Gastrocnemius medialis (tissue), 4 donors: ENCODE data around the gene MRGPRD. TPM values are rescaled to one million over a fixed set of nuclear protein-coding genes. Genes with fewer than 3 reads are reported as not detected.

Source experiments
- ATAC-seq, 2 donors: fragments of 150-250 bp; one replicate each; pipeline ENCODE4 v1.9.1; 2016
- DNase-seq, 2 donors: peaks; one replicate each; pipeline ENCODE4 v3.0.0-alpha.2; 2019
- H3K27ac ChIP-seq, 4 donors: fragments of 200-600 bp; sonication (generic); 1 replicate in 1 of 4; 2 replicates in 3 of 4; pipeline ENCODE4 v1.5.1; 2016 to 2018; ENCODE audit warnings: mild to moderate bottlenecking in 2 of 4, moderate library complexity in 1 of 4
- H3K27me3 ChIP-seq, 3 donors: fragments of 200-600 bp; sonication (generic) in 2 of 3; 1 replicate in 1 of 3; 2 replicates in 2 of 3; pipeline versions ENCODE4 v1.5.1 to v1.6.0; 2016 to 2019; ENCODE audit warnings: mild to moderate bottlenecking in 1 of 3, moderate library complexity in 1 of 3
- H3K36me3 ChIP-seq, 2 donors: fragments of 200-600 bp; sonication (generic) in 1 of 2; one replicate each; pipeline ENCODE4 v1.5.1; 2017 to 2018
- H3K4me1 ChIP-seq, 2 donors: fragments of 200-600 bp; sonication (generic) in 1 of 2; one replicate each; pipeline ENCODE4 v1.5.1; 2016 to 2017; ENCODE audit warnings: mild to moderate bottlenecking in 2 of 2
- H3K4me3 ChIP-seq, 4 donors: fragments of 200-600 bp; sonication (generic) in 3 of 4; 1 replicate in 1 of 4; 2 replicates in 3 of 4; pipeline ENCODE4 v1.5.1; 2016 to 2019; ENCODE audit warnings: mild to moderate bottlenecking in 2 of 4
- H3K9me3 ChIP-seq, 3 donors: fragments of 200-600 bp; sonication (generic) in 2 of 3; 1 replicate in 1 of 3; 2 replicates in 2 of 3; pipeline ENCODE4 v1.5.1; 2016 to 2019
- POLR2A ChIP-seq, 2 donors: fragments of 450-650 bp; IDR thresholded peaks; one replicate each; pipeline ENCODE4 v1.6.1; 2017; ENCODE audit warnings: antibody characterized with exemption in 2 of 2, mild to moderate bottlenecking in 2 of 2, moderate library complexity in 2 of 2
- in situ Hi-C, 4 donors: fragments of 200-750 bp; cut with MboI; loops; one replicate each; pipeline versions ENCODE4 v1.15.0 to v1.8.0; 2017; ENCODE audit warnings: low sequenced_read_pairs in 4 of 4
- intact Hi-C: fragments of 100-400 bp; cut with DNase I; formaldehyde crosslinking; loops from one replicate; pipeline ENCODE4 v1.15.1; 2023; ENCODE audit warnings: low total_unique reads
- total RNA-seq, 4 donors: library from RNA; depleted of rRNA; stranded (reverse); fragments of >200 nt; gene quantifications; one replicate each; pipeline versions ENCODE4 v1.1.0 to v1.2.3, GENCODE V29; 2016
- TF ChIP-seq, protein P1 (sequence below), 5 experiments: fragments of 450-650 bp in 3 of 5; fragments of 200-600 bp in 2 of 5; sonication (generic) in 2 of 5; IDR thresholded peaks in 4 of 5; conservative IDR thresholded peaks in 1 of 5; 1 replicate in 4 of 5; 2 replicates in 1 of 5; pipeline ENCODE4 v1.5.1; 2016 to 2019; ENCODE audit warnings: antibody characterized with exemption in 5 of 5, mild to moderate bottlenecking in 3 of 5, moderate library complexity in 3 of 5

MRGPRD gene
- total RNA-seq, 4 donors from 2014 or later = not detected

DNA sequence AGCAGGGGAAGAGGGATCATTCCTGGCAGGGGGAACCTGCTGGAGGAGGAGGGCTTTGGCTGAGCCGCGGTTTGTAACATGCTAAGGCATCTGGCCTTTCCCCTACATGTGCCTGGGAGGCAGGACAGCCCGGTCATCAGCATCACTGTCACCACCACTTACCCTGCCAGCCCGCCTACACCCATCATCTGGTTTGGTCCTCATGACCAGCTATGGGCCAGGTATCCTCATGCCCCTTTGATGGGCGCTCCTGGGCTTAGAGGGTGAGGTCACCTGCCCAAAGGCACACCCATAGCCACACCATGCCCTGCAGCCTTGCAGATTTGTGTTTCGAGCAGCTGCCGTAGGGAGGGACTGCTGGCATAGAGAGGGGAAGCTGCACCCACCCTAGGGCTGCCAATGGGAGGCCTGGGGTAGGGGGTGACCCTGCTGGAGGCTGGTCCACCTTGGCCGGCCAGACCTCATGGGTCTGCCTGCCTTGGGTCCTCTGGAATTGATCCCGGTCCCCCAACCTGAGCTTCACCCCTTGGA, 29.6 kb upstream of the MRGPRD start:
- ATAC-seq (no peak), DNase-seq (no peak)
- in situ Hi-C loops = no loop called here
- TF ChIP-seq, protein P1, sequence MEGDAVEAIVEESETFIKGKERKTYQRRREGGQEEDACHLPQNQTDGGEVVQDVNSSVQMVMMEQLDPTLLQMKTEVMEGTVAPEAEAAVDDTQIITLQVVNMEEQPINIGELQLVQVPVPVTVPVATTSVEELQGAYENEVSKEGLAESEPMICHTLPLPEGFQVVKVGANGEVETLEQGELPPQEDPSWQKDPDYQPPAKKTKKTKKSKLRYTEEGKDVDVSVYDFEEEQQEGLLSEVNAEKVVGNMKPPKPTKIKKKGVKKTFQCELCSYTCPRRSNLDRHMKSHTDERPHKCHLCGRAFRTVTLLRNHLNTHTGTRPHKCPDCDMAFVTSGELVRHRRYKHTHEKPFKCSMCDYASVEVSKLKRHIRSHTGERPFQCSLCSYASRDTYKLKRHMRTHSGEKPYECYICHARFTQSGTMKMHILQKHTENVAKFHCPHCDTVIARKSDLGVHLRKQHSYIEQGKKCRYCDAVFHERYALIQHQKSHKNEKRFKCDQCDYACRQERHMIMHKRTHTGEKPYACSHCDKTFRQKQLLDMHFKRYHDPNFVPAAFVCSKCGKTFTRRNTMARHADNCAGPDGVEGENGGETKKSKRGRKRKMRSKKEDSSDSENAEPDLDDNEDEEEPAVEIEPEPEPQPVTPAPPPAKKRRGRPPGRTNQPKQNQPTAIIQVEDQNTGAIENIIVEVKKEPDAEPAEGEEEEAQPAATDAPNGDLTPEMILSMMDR (IDR thresholded peaks at IDR 0.05 in 4 of 5, conservative IDR thresholded peaks at IDR 0.05 in 1 of 5) = no peak
- no peak for TF ChIP-seq POLR2A (IDR thresholded peaks at IDR 0.05)
- peak overlapping the region in 3 of 4 donors; percentile 45 to 49 (median 48) for H3K4me3 ChIP-seq
- H3K27me3 ChIP-seq = peaks cover 36 to 59% (median 39%) of the 10 kb centered on the region in 3 donors
- no peaks in the 10 kb centered on the region for H3K4me1 ChIP-seq
- intact Hi-C loops = no loop called here
- H3K36me3 ChIP-seq = no peaks in the 10 kb centered on the region
- no peaks in the 10 kb centered on the region for H3K9me3 ChIP-seq
- H3K27ac ChIP-seq = peak overlapping the region; percentile 33 to 58 (median 44)

DNA sequence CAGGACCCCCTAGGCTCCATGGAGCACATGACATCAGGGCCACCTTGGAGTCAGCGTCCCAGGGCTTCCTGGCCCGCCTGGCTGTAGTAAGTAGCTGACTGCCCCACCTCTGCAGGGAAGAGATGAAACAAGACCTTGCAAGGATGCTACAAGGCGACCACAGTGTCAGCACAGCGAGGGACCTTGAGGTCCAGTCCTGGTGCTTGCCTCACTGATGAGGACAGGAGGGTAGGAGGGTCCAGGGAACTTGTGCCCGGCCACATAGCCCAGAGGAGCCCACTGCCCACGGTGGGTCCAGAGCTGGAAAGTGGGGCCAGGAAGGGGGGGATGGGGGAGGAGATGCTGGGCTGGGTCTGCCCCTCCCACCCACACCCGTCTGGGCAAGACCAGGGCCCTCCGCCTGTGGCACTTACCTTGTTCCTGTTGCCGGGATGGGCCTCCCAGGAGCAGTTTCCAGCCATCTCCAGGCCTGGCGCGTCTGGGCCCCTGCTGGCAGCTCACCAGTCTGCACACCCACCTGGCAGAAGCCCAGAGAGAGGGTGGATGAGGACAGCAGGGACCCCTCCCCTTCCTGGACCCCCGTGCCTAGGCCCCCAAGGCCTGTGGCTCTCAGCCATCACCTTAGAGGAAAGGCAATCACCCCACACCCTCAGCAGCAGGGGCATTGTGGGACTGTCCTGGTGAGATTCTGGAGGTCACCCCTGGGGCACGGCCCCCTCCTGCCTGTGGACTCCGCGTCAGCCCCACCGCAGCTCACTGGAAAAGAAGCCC, 28.8 kb upstream of the MRGPRD start:
- in situ Hi-C loops = no loop called here
- Histone ChIP-seq H3K4me1 (no peaks in the 10 kb centered on the region), H3K4me3 (no peak overlapping the region), H3K27ac (peak overlapping the region in 3 of 4 donors; percentile 33 to 61 (median 47)), H3K27me3 (peaks cover 30 to 54% (median 36%) of the 10 kb centered on the region in 3 donors), H3K9me3 (no peaks in the 10 kb centered on the region), H3K36me3 (no peaks in the 10 kb centered on the region)
- ATAC-seq (no peak), DNase-seq (no peak)
- intact Hi-C loops = no loop called here
- TF ChIP-seq, protein P1 (IDR thresholded peaks at IDR 0.05 in 4 of 5, conservative IDR thresholded peaks at IDR 0.05 in 1 of 5) = no peak
- no peak for TF ChIP-seq POLR2A (IDR thresholded peaks at IDR 0.05)

DNA sequence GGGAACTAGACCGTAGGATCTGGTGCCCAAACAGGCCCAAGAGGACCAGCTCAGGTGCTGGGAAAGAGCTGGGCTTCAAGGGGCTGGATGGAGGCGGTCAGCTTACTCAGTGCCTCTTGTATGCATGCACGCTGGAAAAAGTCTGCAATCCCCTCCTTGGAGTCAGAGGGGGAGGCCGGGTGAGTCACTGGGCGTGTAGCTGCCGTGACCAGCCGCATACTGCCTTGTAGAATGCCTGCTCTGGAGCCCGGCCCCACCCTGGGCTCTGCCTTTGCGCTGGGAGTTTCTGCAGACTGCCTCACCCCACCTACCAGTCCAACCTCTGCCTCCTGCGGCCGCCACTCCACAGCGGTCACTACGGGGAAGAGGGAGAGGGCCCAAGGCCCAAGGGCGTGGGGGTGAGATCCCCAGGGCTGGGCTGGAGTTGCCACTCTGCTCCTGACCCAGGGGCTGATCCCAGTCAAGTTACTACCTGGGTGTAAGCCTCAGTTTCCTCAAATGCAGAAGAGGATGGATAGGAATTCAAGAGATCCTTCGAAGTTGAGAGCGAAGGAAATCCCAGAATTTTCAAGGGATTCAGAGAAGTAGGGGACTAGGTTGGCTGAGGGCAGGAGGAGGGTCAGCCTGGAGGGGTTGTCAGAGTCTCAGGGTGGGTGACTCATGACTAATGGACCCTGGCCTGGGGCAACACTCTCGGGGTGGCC, 28.1 kb upstream of the MRGPRD start:
- DNase-seq (peak in 1 of 2 donors; percentile 59), ATAC-seq (no peak)
- peaks cover 23 to 46% (median 31%) of the 10 kb centered on the region in 3 donors for H3K27me3 ChIP-seq
- in situ Hi-C loops (no loop called here), intact Hi-C loops (no loop called here)
- TF ChIP-seq POLR2A (IDR thresholded peaks at IDR 0.05) = no peak
- TF ChIP-seq, protein P1 (IDR thresholded peaks at IDR 0.05 in 4 of 5, conservative IDR thresholded peaks at IDR 0.05 in 1 of 5) = no peak
- no peak overlapping the region for H3K4me3 ChIP-seq
- H3K36me3 ChIP-seq = no peaks in the 10 kb centered on the region
- H3K4me1 ChIP-seq = no peaks in the 10 kb centered on the region
- peak overlapping the region; percentile 39 to 61 (median 50) for H3K27ac ChIP-seq
- no peaks in the 10 kb centered on the region for H3K9me3 ChIP-seq

- intact Hi-C loops = no loop called here
- Histone ChIP-seq H3K27ac (peak overlapping the region; percentile 9 to 61 (median 50)), H3K27me3 (peaks cover 13 to 37% (median 26%) of the 10 kb centered on the region in 3 donors), H3K9me3 (no peaks in the 10 kb centered on the region), H3K36me3 (no peaks in the 10 kb centered on the region), H3K4me3 (no peak overlapping the region), H3K4me1 (no peaks in the 10 kb centered on the region)
- DNase-seq = no peak
- ATAC-seq = no peak
- TF ChIP-seq, protein P1 (IDR thresholded peaks at IDR 0.05 in 4 of 5, conservative IDR thresholded peaks at IDR 0.05 in 1 of 5) = no peak
- TF ChIP-seq POLR2A (IDR thresholded peaks at IDR 0.05) = no peak
- in situ Hi-C loops = no loop called here
Observed at GRCh38 chr11:69007975-69008381, 27.2 kb upstream of the MRGPRD start.
